Measurements from ENCODE around the gene MEOX1. TPM values are rescaled to one million over a fixed set of nuclear protein-coding genes. Genes with fewer than 3 reads are reported as not detected.

Gene MEOX1
- total and polyA plus RNA-seq, 2 donors (not counting 1 experiment from before 2014, with no cell fraction given): not detected

DNA sequence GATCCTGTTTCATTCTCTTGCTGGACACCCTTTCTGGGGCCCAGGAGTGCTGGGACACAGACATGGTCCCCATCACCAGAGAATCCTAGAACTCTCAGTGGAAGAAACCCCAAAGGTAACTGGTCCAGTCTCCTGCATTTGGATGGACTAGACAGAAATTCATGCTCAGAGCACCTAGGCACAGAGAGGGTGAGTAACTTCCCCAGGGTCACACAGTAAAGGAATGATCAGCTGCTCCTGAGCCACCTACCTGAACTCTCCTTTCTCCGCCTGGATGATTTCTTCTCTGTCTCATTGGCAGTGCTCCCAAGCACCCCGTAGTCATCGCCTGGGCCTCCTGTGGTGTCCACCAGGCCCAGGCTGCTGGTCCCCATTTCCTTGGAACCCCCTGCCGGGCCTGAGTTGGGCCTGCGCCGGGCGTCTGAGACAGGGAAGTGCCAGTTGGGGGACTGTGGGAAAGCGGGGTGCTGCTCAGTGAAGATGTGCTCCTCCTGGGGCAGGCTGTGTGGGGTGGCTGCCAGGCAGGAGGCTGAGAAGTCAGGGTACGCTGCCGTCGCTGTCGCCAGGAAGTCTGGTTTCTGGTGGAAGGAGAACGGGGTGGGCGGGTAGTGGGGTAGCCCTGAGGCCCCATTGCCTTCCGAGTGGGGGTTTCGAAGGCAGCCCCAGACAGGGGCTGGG, 767 bp downstream of the MEOX1 start:
- ChIA-PET CTCF (interaction anchor here (0.5 kb wide), 1 partner anchor 267 kb away, joined by 3 read pairs; no protein-coding TSS in a partner anchor), POLR2A (no interaction called here)
- Mint-ChIP-seq H3K27ac (no peak overlapping the region), H3K27me3 (peaks cover 15% of the 10 kb centered on the region), H3K4me1 (peaks cover 5% of the 10 kb centered on the region), H3K4me3 (no peak overlapping the region), H3K9me3 (ENCODE audit: insufficient read depth) (no peaks in the 10 kb centered on the region)
- ATAC-seq (ENCODE audit: low read depth) (no peak), DNase-seq (no peak)
- H3K27me3 ChIP-seq (replicated peaks in 1 of 4; ENCODE audit: control extremely low read depth in 1 of 4, control insufficient read depth in 3 of 4, insufficient read depth in 4 of 4, low read length in 3 of 4): peaks cover 0 to 22% (median 6%) of the 10 kb centered on the region in 4 experiments
- no peaks in the 10 kb centered on the region for H3K4me1 ChIP-seq (ENCODE audit: control insufficient read depth in 2 of 2, insufficient read depth in 2 of 2, low read length in 2 of 2)
- intact Hi-C loops (cut with micrococcal nuclease): no loop called here
- TF ChIP-seq, protein P1, sequence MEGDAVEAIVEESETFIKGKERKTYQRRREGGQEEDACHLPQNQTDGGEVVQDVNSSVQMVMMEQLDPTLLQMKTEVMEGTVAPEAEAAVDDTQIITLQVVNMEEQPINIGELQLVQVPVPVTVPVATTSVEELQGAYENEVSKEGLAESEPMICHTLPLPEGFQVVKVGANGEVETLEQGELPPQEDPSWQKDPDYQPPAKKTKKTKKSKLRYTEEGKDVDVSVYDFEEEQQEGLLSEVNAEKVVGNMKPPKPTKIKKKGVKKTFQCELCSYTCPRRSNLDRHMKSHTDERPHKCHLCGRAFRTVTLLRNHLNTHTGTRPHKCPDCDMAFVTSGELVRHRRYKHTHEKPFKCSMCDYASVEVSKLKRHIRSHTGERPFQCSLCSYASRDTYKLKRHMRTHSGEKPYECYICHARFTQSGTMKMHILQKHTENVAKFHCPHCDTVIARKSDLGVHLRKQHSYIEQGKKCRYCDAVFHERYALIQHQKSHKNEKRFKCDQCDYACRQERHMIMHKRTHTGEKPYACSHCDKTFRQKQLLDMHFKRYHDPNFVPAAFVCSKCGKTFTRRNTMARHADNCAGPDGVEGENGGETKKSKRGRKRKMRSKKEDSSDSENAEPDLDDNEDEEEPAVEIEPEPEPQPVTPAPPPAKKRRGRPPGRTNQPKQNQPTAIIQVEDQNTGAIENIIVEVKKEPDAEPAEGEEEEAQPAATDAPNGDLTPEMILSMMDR (IDR thresholded peaks at IDR 0.05): no peak
- no peak for TF ChIP-seq EZH2 (IDR thresholded peaks at IDR 0.05; ENCODE audit: borderline replicate concordance, insufficient read depth, low read depth, low read length, poor library complexity, severe bottlenecking)
- no peaks in the 10 kb centered on the region for H3K79me2 ChIP-seq (ENCODE audit: control insufficient read depth, insufficient read depth, low read length)
- no peak overlapping the region for H3K9ac ChIP-seq (ENCODE audit: low read length)
- 27% methylated on average over 14 of the region's 16 CpGs for WGBS (ENCODE audit: insufficient coverage)
- H3K4me2 ChIP-seq (replicated peaks; ENCODE audit: low read depth, low read length, poor library complexity, severe bottlenecking): no peak overlapping the region
- no peak overlapping the region for H3K4me3 ChIP-seq (ENCODE audit: control extremely low read depth in 1 of 5, extremely low read depth in 1 of 5, insufficient read depth in 1 of 5, low read depth in 2 of 5, low read length in 4 of 5)
- H2AFZ ChIP-seq (ENCODE audit: insufficient read depth, low read depth, low read length, poor library complexity, severe bottlenecking): no peak overlapping the region
- H3K27ac ChIP-seq (ENCODE audit: low read length in 2 of 2): no peak overlapping the region
- H3K9me3 ChIP-seq (ENCODE audit: control extremely low read depth in 1 of 3, control insufficient read depth in 2 of 3, insufficient read depth in 1 of 3, low read length in 2 of 3): no peaks in the 10 kb centered on the region
- H3K36me3 ChIP-seq (replicated peaks in 1 of 2; ENCODE audit: control extremely low read depth in 1 of 2, control insufficient read depth in 1 of 2, extremely low read depth in 1 of 2, insufficient read depth in 2 of 2, low read length in 1 of 2): no peaks in the 10 kb centered on the region
- no peaks in the 10 kb centered on the region for H4K20me1 ChIP-seq (ENCODE audit: control insufficient read depth, insufficient read depth, low read length, poor library complexity, severe bottlenecking)

DNA sequence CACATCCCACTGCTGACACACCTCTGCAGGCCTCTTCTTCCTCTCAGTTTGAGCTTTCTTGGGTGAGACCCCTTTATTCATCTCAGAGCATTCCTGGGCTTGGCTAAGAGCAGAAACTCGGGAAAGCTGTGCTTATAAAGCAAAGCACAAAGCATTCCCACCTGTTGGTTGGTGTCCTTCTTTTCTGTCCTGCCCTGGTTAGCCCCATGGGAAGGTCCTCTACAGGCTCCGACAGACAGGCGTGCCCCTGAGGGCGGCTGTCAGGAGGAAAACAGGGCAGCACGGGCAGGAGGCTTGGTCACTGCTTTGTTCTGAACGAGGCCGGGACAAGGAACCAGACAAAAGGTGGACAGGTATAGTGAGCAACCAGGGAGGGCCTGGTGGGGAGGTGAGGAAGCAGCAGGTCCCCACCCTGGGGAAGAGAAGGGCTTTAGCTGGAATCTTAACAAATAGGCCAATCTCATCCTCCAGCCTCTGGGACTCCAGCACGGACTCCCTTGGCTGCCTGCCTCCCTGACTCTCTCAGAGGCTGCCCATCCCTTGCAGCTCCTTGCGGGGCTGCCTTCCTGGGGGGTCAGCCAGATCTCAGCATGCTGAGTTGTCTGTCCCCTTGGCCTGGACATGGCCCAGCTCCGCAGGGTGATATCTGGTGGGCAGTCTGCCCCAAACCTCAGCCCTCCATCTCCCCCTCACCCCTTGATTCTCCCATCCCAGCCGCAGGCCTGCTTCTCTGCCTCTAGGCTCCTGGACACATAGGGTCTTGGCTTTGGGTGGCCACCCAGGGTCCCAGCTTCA, 1.7 kb downstream of the MEOX1 start:
- TF ChIP-seq EZH2 (IDR thresholded peaks at IDR 0.05; ENCODE audit: borderline replicate concordance, insufficient read depth, low read depth, low read length, poor library complexity, severe bottlenecking): no peak
- TF ChIP-seq, protein P1 (IDR thresholded peaks at IDR 0.05): no peak
- DNase-seq (no peak), ATAC-seq (ENCODE audit: low read depth) (no peak)
- Mint-ChIP-seq H3K4me1 (peaks cover 5% of the 10 kb centered on the region), H3K27me3 (peaks cover 15% of the 10 kb centered on the region), H3K27ac (no peak overlapping the region), H3K9me3 (ENCODE audit: insufficient read depth) (no peaks in the 10 kb centered on the region), H3K4me3 (no peak overlapping the region)
- CTCF ChIA-PET: interaction anchor here (0.5 to 1.3 kb wide), 3 partner anchors 14 to 266 kb away, joined by 3 to 5 read pairs (median 3); no protein-coding TSS in a partner anchor
- no peaks in the 10 kb centered on the region for H3K36me3 ChIP-seq (replicated peaks in 1 of 2; ENCODE audit: control extremely low read depth in 1 of 2, control insufficient read depth in 1 of 2, extremely low read depth in 1 of 2, insufficient read depth in 2 of 2, low read length in 1 of 2)
- H3K79me2 ChIP-seq (ENCODE audit: control insufficient read depth, insufficient read depth, low read length): no peaks in the 10 kb centered on the region
- no peaks in the 10 kb centered on the region for H4K20me1 ChIP-seq (ENCODE audit: control insufficient read depth, insufficient read depth, low read length, poor library complexity, severe bottlenecking)
- H3K4me2 ChIP-seq (replicated peaks; ENCODE audit: low read depth, low read length, poor library complexity, severe bottlenecking): no peak overlapping the region
- no peak overlapping the region for H2AFZ ChIP-seq (ENCODE audit: insufficient read depth, low read depth, low read length, poor library complexity, severe bottlenecking)
- H3K27ac ChIP-seq (ENCODE audit: low read length in 2 of 2): no peak overlapping the region
- H3K9me3 ChIP-seq (ENCODE audit: control extremely low read depth in 1 of 3, control insufficient read depth in 2 of 3, insufficient read depth in 1 of 3, low read length in 2 of 3): no peaks in the 10 kb centered on the region
- H3K4me1 ChIP-seq (ENCODE audit: control insufficient read depth in 2 of 2, insufficient read depth in 2 of 2, low read length in 2 of 2): no peaks in the 10 kb centered on the region
- no peak overlapping the region for H3K4me3 ChIP-seq (ENCODE audit: control extremely low read depth in 1 of 5, extremely low read depth in 1 of 5, insufficient read depth in 1 of 5, low read depth in 2 of 5, low read length in 4 of 5)
- H3K27me3 ChIP-seq (replicated peaks in 1 of 4; ENCODE audit: control extremely low read depth in 1 of 4, control insufficient read depth in 3 of 4, insufficient read depth in 4 of 4, low read length in 3 of 4): peaks cover 0 to 22% (median 6%) of the 10 kb centered on the region in 4 experiments
- H3K9ac ChIP-seq (ENCODE audit: low read length): no peak overlapping the region
- intact Hi-C loops (cut with micrococcal nuclease): no loop called here
- POLR2A ChIA-PET: no interaction called here
- 97% methylated on average over 11 of the region's 11 CpGs for WGBS (ENCODE audit: insufficient coverage)
